Chondrocyte (in vitro differentiated cells): Measurements from ENCODE around the gene MRPL40. TPM values are rescaled to one million over a fixed set of nuclear protein-coding genes. Genes with fewer than 3 reads are reported as not detected.

Experiments used
- DNase-seq: peaks from one replicate; pipeline ENCODE4 v3.0.0; 2021; ENCODE audit warnings: mixed read lengths, low spot score
- H3K27ac Mint-ChIP-seq: one replicate; pipeline ENCODE4 v1.8.0; 2021; ENCODE audit warnings: mild to moderate bottlenecking, moderate library complexity, mixed read lengths; ENCODE audit not compliant: unreplicated experiment
- H3K27me3 Mint-ChIP-seq: 2 replicates; pipeline ENCODE4 v1.8.0; 2021; ENCODE audit warnings: low read depth, mixed read lengths
- H3K36me3 Mint-ChIP-seq: 2 replicates; pipeline ENCODE4 v1.8.0; 2021; ENCODE audit warnings: low read depth, mixed read lengths
- H3K4me1 Mint-ChIP-seq: 2 replicates; pipeline ENCODE4 v1.8.0; 2021; ENCODE audit warnings: low read depth, mild to moderate bottlenecking, mixed read lengths
- H3K4me3 Mint-ChIP-seq: one replicate; pipeline ENCODE4 v1.8.0; 2021; ENCODE audit warnings: mild to moderate bottlenecking, moderate library complexity, mixed read lengths; ENCODE audit not compliant: unreplicated experiment
- H3K9me3 Mint-ChIP-seq: 2 replicates; pipeline ENCODE4 v1.8.0; 2021; ENCODE audit warnings: low read depth, mixed read lengths
- total RNA-seq: library from RNA; stranded (reverse); gene quantifications from 3 replicates; pipeline ENCODE4 v1.2.1, GENCODE V29; 2021
- TF ChIP-seq, protein P1 (sequence below): fragments of 200-600 bp; sonication (generic); IDR thresholded peaks from 2 replicates; pipeline ENCODE4 v1.5.0; 2021; ENCODE audit warnings: antibody characterized with exemption, mild to moderate bottlenecking, moderate library complexity

MRPL40 gene
- total RNA-seq, 1 donor from 2014 or later: 21.8 TPM

DNA sequence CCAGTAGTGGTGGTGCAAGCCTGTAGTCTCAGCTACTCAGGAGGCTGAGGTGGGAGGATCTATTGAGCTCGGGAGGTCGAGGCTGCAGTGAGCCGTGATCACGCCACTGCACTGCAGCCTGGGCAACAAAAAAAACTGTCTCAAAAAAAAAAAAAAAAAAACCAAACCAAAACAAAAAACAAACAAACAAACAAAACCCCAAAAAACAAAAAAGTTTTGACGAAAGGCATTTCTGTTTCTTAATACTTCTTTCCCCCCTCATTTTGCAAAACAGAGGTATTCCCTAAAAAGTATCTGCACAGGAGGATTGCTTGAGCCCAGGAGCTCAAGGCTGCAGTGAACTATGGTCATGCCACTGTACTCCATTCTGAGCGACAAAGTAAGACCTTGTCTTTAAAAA, 12.0 kb upstream of the MRPL40 start:
- no peak for DNase-seq
- peaks cover 1% of the 10 kb centered on the region for H3K36me3 Mint-ChIP-seq
- no peak overlapping the region for H3K27ac Mint-ChIP-seq
- no peak overlapping the region for H3K4me3 Mint-ChIP-seq
- H3K9me3 Mint-ChIP-seq: no peaks in the 10 kb centered on the region
- H3K27me3 Mint-ChIP-seq: no peaks in the 10 kb centered on the region
- H3K4me1 Mint-ChIP-seq: peaks cover 26% of the 10 kb centered on the region
- TF ChIP-seq, protein P1, sequence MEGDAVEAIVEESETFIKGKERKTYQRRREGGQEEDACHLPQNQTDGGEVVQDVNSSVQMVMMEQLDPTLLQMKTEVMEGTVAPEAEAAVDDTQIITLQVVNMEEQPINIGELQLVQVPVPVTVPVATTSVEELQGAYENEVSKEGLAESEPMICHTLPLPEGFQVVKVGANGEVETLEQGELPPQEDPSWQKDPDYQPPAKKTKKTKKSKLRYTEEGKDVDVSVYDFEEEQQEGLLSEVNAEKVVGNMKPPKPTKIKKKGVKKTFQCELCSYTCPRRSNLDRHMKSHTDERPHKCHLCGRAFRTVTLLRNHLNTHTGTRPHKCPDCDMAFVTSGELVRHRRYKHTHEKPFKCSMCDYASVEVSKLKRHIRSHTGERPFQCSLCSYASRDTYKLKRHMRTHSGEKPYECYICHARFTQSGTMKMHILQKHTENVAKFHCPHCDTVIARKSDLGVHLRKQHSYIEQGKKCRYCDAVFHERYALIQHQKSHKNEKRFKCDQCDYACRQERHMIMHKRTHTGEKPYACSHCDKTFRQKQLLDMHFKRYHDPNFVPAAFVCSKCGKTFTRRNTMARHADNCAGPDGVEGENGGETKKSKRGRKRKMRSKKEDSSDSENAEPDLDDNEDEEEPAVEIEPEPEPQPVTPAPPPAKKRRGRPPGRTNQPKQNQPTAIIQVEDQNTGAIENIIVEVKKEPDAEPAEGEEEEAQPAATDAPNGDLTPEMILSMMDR: no peak

DNA sequence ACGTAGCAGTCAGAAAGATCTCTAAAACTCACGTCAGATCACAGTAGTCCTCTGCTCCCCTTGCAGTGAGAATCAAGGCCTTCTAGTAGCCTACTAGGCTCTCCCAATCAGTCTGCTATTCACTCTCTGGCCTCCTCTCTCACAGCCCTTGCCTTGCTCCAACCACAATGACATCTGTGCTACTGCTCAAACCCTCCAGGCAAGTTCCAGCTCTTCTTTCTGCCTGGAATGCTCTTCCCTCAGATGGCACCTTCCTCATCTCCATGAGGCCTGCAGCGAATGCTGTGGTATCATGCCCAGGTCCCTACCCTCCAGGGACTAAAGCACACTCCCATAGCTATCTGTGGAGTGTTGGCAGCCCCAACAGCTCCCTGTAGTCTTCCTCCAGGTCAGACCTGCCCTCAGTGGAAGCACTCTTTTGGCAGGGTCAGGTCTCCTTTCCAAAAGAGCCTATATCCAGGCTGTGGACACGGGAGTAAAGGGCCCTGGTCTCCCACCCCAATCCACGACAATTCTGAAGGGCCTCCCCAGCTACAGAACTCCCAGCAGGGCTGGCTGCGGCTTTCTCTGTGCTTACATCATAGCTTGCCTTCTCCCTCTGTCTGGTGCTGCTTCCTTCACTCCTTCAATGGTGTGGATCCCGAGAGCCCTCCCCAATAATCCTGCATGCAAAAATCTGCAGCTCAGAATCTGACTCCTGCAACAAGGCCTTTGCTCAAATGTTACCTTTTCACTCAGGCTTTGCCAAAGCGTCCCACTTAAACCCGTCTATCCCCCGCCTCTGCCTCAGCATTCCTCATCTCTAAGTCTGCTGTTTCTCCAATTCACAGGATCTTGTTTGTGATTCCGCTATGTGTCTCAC, 9.7 kb upstream of the MRPL40 start:
- H3K27ac Mint-ChIP-seq: peak overlapping the region; percentile 81
- no peaks in the 10 kb centered on the region for H3K27me3 Mint-ChIP-seq
- no peak overlapping the region for H3K4me3 Mint-ChIP-seq
- H3K4me1 Mint-ChIP-seq: peaks cover 30% of the 10 kb centered on the region
- no peaks in the 10 kb centered on the region for H3K9me3 Mint-ChIP-seq
- TF ChIP-seq, protein P1: no peak
- DNase-seq: no peak
- no peaks in the 10 kb centered on the region for H3K36me3 Mint-ChIP-seq

DNA sequence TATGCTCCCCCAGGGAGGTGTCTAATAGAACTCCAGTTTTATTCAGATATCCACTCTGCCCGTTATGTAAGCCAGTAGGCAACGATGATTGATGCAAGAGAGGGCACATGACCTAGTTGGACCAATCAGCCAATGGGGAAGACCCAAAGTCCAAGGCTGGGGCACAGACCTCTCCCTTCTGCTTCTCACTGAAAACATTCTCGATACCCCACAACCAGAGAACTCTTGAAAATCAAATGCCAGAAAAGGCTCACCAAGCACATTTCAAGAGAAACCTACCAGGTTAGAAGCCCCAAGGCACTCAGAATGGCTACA, 8.2 kb upstream of the MRPL40 start:
- TF ChIP-seq, protein P1: no peak
- no peak overlapping the region for H3K27ac Mint-ChIP-seq
- DNase-seq: no peak
- no peaks in the 10 kb centered on the region for H3K27me3 Mint-ChIP-seq
- peaks cover 41% of the 10 kb centered on the region for H3K4me1 Mint-ChIP-seq
- H3K4me3 Mint-ChIP-seq: no peak overlapping the region
- H3K36me3 Mint-ChIP-seq: peaks cover 1% of the 10 kb centered on the region
- H3K9me3 Mint-ChIP-seq: no peaks in the 10 kb centered on the region

DNA sequence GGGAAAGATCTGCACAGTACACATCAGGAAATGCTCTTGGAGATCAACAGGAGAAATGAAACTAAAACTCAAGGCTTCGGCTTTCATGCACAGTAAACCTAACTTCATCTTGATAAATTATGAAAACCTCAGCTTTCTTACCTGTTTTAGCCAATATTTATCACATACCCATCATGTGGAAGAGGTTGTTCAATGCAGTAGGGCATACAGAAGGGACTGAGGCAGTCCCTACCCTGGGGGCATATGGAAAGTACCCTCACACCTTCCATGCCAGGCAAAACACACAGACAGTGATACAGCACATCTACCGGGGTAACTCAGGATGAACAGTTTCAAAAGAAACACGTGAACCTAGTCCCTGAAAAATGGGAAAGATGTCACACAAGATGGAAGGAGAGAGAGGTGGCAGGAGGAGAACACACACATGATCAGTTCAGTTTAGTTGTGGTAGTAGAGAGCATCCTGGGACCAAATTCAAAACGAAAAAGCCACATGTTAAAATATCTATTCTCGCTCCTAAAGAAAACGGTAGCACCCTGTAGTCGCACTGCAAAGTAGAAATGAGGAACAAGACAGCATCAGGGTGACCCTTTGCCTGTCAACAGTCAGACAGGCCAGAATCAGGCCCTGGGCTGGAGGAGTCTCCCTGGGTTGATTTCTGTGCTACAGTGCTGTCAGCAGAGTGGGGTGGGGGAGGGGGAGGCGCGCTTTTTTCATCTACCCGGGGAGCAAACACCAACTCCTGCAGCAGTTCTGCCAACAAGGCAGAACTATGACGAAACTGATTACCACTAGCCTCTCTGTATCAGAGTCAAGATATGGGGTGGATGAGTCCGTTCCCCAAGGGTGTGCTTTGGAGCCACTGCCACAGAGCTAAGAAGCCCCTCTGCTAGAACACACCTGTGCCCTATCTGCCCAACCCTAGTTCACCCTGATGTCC, 2.1 kb upstream of the MRPL40 start:
- Mint-ChIP-seq H3K4me3 (peak overlapping the region; percentile 77), H3K27ac (peak overlapping the region; percentile 85), H3K4me1 (peaks cover 51% of the 10 kb centered on the region), H3K36me3 (peaks cover 1% of the 10 kb centered on the region), H3K27me3 (no peaks in the 10 kb centered on the region), H3K9me3 (no peaks in the 10 kb centered on the region)
- no peak for DNase-seq
- TF ChIP-seq, protein P1: no peak

DNA sequence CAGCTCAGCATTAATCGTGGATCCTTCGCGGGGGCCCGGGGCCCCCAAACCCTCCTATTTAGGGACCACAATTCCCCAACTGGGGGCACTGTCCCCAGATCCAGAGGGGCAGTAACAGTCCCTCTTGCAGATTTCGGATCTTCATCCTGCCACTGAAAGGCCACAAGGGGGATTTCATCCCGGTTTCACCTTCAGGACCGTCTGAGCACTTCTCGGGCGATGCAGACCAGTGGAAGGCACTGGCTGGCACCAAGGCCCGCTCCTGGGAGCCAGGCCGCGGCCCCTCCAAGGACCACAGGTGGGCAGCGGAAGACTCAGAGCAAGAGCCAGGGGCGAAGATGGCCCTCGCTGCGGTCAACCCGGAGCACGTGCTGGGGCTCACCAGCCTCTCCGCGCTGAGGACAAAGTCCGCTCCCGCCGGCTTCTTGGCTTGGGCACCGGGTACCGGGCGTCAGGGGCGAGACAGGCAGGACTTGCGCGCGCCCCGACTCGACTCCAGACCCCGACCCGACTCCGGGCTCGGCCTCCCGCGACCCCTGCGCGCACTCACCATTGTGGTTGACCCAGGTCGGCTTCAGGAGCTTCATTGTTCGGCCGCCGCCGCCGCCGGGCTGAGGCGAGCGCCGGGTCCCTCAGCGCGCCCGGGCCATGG, 1.3 kb upstream of the MRPL40 start:
- no peaks in the 10 kb centered on the region for H3K9me3 Mint-ChIP-seq
- DNase-seq: no peak
- TF ChIP-seq, protein P1: peak; percentile 67
- H3K27ac Mint-ChIP-seq: peak overlapping the region; percentile 85
- peak overlapping the region; percentile 77 for H3K4me3 Mint-ChIP-seq
- H3K4me1 Mint-ChIP-seq: peaks cover 48% of the 10 kb centered on the region
- peaks cover 4% of the 10 kb centered on the region for H3K36me3 Mint-ChIP-seq
- H3K27me3 Mint-ChIP-seq: no peaks in the 10 kb centered on the region
